Ascending aorta (tissue), 2 donors: ENCODE data around the gene EML6. TPM values are rescaled to one million over a fixed set of nuclear protein-coding genes. Genes with fewer than 3 reads are reported as not detected.

Experiments used
- DNase-seq, 2 donors: peaks; one replicate each; pipeline ENCODE4 v3.0.0-alpha.2; 2019; ENCODE audit warnings: low spot score in 2 of 2
- H3K27ac ChIP-seq, 2 donors: fragments of 200-600 bp; sonication (generic); one replicate each; pipeline ENCODE4 v1.5.1; 2016 to 2017; ENCODE audit warnings: mild to moderate bottlenecking in 1 of 2
- H3K27me3 ChIP-seq: fragments of 200-600 bp; sonication (generic); one replicate; pipeline ENCODE4 v1.5.1; 2017
- H3K36me3 ChIP-seq, 2 donors: fragments of 200-600 bp; sonication (generic); one replicate each; pipeline ENCODE4 v1.5.1; 2016
- H3K4me1 ChIP-seq, 2 donors: fragments of 200-600 bp; sonication (generic); one replicate each; pipeline ENCODE4 v1.5.1; 2016 to 2017; ENCODE audit warnings: mild to moderate bottlenecking in 1 of 2
- H3K4me3 ChIP-seq, 2 donors: fragments of 200-600 bp; sonication (generic); one replicate each; pipeline ENCODE4 v1.5.1; 2016 to 2017; ENCODE audit warnings: mild to moderate bottlenecking in 1 of 2
- H3K9me3 ChIP-seq, 2 donors: fragments of 200-600 bp; sonication (generic); one replicate each; pipeline ENCODE4 v1.5.1; 2016
- intact Hi-C: fragments of 100-400 bp; cut with DNase I; formaldehyde crosslinking; loops from one replicate; pipeline ENCODE4 v1.15.1; 2023
- total RNA-seq: library from RNA; depleted of rRNA; stranded (reverse); fragments of >200 nt; gene quantifications from one replicate; pipeline ENCODE4 v1.1.0, GENCODE V29; 2016
- TF ChIP-seq, protein P1 (sequence below), 3 experiments: fragments of 200-600 bp in 2 of 3; fragments of 450-650 bp in 1 of 3; sonication (generic) in 2 of 3; IDR thresholded peaks; one replicate each; pipeline ENCODE4 v1.5.1; 2016 to 2019; ENCODE audit warnings: antibody characterized with exemption in 3 of 3, mild to moderate bottlenecking in 1 of 3, moderate library complexity in 1 of 3

Gene EML6
- total RNA-seq, 1 donor from 2014 or later, result not detected

DNA sequence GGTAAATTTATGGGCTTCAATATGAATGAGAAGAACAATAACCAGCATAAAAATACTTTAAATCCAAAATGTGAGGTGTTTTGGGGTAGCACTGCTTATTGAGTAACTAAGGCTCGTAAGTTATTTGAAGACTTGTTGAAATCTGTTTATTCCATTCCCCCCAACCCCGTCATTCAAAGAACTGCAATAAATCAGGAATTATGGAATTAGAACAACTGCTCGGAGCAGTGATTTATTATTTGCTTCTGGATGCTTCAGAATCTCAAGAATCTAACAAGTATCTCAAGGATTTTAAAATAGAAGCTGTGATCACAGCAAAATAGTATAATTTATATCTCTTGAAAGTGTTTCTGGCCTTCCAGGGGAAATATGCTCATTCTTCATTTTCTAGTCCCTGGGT lies 86.8 kb downstream of the EML6 start:
- H3K36me3 ChIP-seq, result no peaks in the 10 kb centered on the region
- no peaks in the 10 kb centered on the region for H3K27me3 ChIP-seq
- intact Hi-C loops, result no loop called here
- TF ChIP-seq, protein P1, sequence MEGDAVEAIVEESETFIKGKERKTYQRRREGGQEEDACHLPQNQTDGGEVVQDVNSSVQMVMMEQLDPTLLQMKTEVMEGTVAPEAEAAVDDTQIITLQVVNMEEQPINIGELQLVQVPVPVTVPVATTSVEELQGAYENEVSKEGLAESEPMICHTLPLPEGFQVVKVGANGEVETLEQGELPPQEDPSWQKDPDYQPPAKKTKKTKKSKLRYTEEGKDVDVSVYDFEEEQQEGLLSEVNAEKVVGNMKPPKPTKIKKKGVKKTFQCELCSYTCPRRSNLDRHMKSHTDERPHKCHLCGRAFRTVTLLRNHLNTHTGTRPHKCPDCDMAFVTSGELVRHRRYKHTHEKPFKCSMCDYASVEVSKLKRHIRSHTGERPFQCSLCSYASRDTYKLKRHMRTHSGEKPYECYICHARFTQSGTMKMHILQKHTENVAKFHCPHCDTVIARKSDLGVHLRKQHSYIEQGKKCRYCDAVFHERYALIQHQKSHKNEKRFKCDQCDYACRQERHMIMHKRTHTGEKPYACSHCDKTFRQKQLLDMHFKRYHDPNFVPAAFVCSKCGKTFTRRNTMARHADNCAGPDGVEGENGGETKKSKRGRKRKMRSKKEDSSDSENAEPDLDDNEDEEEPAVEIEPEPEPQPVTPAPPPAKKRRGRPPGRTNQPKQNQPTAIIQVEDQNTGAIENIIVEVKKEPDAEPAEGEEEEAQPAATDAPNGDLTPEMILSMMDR (IDR thresholded peaks at IDR 0.05), result no peak
- H3K4me3 ChIP-seq, result no peak overlapping the region
- no peak overlapping the region for H3K27ac ChIP-seq
- H3K9me3 ChIP-seq, result no peaks in the 10 kb centered on the region
- H3K4me1 ChIP-seq, result no peaks in the 10 kb centered on the region
- no peak for DNase-seq

DNA sequence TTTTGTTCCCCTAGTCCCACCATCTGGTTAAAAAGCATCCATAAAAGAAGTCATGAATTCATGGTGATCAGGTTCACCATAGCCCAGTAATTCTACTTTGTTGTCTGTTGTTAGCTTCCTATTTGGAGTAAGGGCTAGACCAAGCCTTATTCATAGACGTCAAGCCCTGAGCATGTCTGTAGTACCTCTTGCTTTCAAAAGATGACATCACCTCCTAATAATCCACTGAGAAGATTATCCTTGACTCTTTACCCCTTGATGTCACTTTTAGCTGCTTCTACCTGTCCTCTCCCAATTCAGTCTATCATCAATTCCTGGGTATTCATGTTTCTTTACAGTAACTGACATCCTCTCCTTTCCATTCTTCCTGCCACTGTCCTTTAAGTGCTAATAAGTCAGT lies 90.1 kb downstream of the EML6 start:
- H3K4me3 ChIP-seq, result no peak overlapping the region
- DNase-seq, result no peak
- no peaks in the 10 kb centered on the region for H3K9me3 ChIP-seq
- no peaks in the 10 kb centered on the region for H3K36me3 ChIP-seq
- intact Hi-C loops, result no loop called here
- H3K27me3 ChIP-seq, result no peaks in the 10 kb centered on the region
- H3K27ac ChIP-seq, result no peak overlapping the region
- H3K4me1 ChIP-seq, result no peaks in the 10 kb centered on the region
- TF ChIP-seq, protein P1 (IDR thresholded peaks at IDR 0.05), result no peak

DNA sequence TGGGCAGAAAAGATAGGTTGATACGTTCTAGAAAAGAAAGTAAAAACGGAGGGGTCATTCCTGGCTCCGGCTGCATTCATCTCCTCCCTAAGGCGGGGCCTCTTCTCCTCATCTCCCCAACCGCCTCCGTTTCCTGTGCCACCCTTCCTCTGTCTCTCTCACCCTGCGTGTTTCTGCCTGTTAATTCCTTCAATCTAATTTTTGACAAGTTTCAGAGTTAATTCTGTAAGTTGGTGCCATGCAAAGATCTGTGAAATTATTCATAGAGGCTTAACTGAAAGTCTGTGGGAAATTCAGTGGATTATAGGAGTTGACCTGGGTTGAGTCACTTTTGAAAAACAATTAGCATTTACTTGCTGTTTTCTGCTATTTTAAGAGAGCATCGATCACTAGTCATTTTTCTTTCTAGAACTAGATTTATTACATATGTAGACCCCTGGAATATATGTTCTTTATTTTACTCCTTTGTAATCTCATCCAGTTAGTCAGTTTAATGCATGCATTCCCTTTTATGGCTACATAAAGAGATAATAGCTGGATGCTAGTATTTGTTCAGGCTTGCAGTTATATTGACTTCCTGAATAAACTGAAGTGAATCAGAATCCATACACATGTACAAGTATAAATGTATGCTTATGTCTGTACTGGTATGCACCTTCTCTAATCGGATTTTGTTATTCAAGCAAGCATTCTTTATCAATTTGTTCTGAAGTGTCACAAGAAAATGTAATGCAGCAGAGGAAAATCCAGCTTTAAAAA lies 91.1 kb downstream of the EML6 start:
- Histone ChIP-seq H3K4me3 (no peak overlapping the region), H3K4me1 (no peaks in the 10 kb centered on the region), H3K36me3 (no peaks in the 10 kb centered on the region), H3K9me3 (no peaks in the 10 kb centered on the region), H3K27me3 (no peaks in the 10 kb centered on the region), H3K27ac (no peak overlapping the region)
- no peak for DNase-seq
- intact Hi-C loops, result no loop called here
- TF ChIP-seq, protein P1 (IDR thresholded peaks at IDR 0.05), result no peak

DNA sequence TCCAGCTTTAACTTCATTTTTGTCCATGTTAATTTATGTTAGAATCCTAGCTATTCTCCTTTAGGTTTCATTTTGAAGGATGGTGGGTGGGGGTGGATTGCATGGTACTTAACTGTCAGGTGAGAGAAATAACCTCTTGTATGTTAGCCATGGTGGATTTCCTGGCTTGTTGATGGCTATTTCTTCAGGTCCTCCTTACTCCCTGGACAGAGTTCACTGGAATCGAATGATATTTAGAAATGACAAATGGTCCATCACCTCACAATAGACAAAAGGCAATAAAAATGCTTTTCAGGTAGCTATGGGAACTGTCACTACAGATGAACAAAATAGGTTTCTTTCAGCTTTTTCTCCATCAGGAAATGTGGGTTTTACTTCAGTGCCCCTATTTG lies 91.7 kb downstream of the EML6 start:
- Histone ChIP-seq H3K9me3 (no peaks in the 10 kb centered on the region), H3K4me3 (no peak overlapping the region), H3K4me1 (no peaks in the 10 kb centered on the region), H3K27me3 (no peaks in the 10 kb centered on the region), H3K36me3 (no peaks in the 10 kb centered on the region), H3K27ac (no peak overlapping the region)
- intact Hi-C loops, result no loop called here
- TF ChIP-seq, protein P1 (IDR thresholded peaks at IDR 0.05), result no peak
- DNase-seq, result no peak

DNA sequence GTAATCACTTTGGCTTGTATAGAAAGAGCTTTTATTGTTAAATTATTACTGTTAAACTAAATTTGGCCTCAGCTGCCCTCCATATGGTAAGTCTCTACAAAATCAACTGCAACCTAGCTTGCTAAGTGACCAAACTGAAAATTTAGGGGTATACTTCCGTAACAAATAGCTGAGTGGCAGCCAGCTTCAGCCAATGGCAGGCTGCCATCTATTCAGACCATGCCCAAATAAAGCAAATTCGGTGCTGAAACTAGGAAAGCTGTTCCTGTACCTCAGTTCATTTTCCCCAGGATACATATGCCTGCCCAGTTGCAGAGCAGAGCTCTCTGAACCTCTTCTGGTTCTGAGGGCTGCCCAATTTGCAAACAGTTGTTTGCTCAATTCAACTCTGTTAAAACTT lies 94.8 kb downstream of the EML6 start:
- intact Hi-C loops, result no loop called here
- H3K27ac ChIP-seq, result no peak overlapping the region
- TF ChIP-seq, protein P1 (IDR thresholded peaks at IDR 0.05), result no peak

More for the DNA sequence above, 94.8 kb downstream of the EML6 start:
- no peak for DNase-seq
- Histone ChIP-seq H3K4me1 (no peaks in the 10 kb centered on the region), H3K36me3 (no peaks in the 10 kb centered on the region), H3K9me3 (no peaks in the 10 kb centered on the region), H3K4me3 (no peak overlapping the region), H3K27me3 (no peaks in the 10 kb centered on the region)
